Measurements from ENCODE around the gene UVRAG. TPM values are rescaled to one million over a fixed set of nuclear protein-coding genes. Genes with fewer than 3 reads are reported as not detected.
A peak's percentile ranks its signal among the peaks of the same experiment; 100 is the strongest.

The UVRAG gene
- total RNA-seq, 1 donor from 2014 or later: 8.8 TPM

- no peak for ATAC-seq
These were observed 310.1 kb downstream of the UVRAG start for GRCh38 chr11:76124905-76125770.

- no peak for ATAC-seq
These were observed 314.7 kb downstream of the UVRAG start for GRCh38 chr11:76129729-76130128.

GRCh38 chr11:76131142-76131541 lies 316.1 kb downstream of the UVRAG start:
- no peak for ATAC-seq

- ATAC-seq: no peak
These were observed 316.9 kb downstream of the UVRAG start for GRCh38 chr11:76131671-76132631.

- no peak for ATAC-seq
These were observed 319.2 kb downstream of the UVRAG start for GRCh38 chr11:76134239-76134638.

- ATAC-seq: no peak
These were observed 320.5 kb downstream of the UVRAG start for GRCh38 chr11:76135491-76135890.

- ATAC-seq: no peak
These were observed 324.3 kb downstream of the UVRAG start for GRCh38 chr11:76139314-76139713.

- ATAC-seq: no peak
These were observed 326.0 kb downstream of the UVRAG start for GRCh38 chr11:76140912-76141574.

GRCh38 chr11:76141901-76142588 lies 327.0 kb downstream of the UVRAG start:
- ATAC-seq: no peak

GRCh38 chr11:76143274-76143673 lies 328.3 kb downstream of the UVRAG start:
- no peak for ATAC-seq

- ATAC-seq: no peak
These were observed 332.2 kb downstream of the UVRAG start for GRCh38 chr11:76147106-76147740.

GRCh38 chr11:76148231-76148630 lies 333.2 kb downstream of the UVRAG start:
- ATAC-seq: no peak

GRCh38 chr11:76148941-76149613 lies 334.1 kb downstream of the UVRAG start:
- no peak for ATAC-seq

- ATAC-seq: no peak
These were observed 334.7 kb downstream of the UVRAG start for GRCh38 chr11:76149713-76150112.

- no peak for ATAC-seq
These were observed 335.1 kb downstream of the UVRAG start for GRCh38 chr11:76150141-76150540.

- peak; percentile 11 for ATAC-seq
These were observed 336.6 kb downstream of the UVRAG start for GRCh38 chr11:76151556-76152085.

- peak; percentile 88 for ATAC-seq
These were observed 337.2 kb downstream of the UVRAG start for GRCh38 chr11:76152086-76152681.

- ATAC-seq: no peak
These were observed 337.9 kb downstream of the UVRAG start for GRCh38 chr11:76152741-76153570.

GRCh38 chr11:76153571-76153923 lies 338.5 kb downstream of the UVRAG start:
- ATAC-seq: no peak
